Astrocyte (in vitro differentiated cells and primary cell): ENCODE measurements around the gene KRT82. TPM values are rescaled to one million over a fixed set of nuclear protein-coding genes. Genes with fewer than 3 reads are reported as not detected.

Source experiments
- DNase-seq: peaks from one replicate; pipeline ENCODE4 v3.0.0-alpha.2; 2010; ENCODE audit warnings: low read depth
- FAIRE-seq: peaks from 2 replicates; lab custom pipeline; 2011; peaks lifted over from hg19 to GRCh38; lab: Jason Lieb, UNC
- H2AFZ ChIP-seq: 2 replicates; pipeline ENCODE4 v1.6.0; 2012; ENCODE audit warnings: low read depth, low read length, inconsistent platforms
- H3K27ac ChIP-seq: 2 replicates; pipeline ENCODE4 v1.5.1; 2011; ENCODE audit warnings: low read depth, low read length, inconsistent platforms
- H3K27me3 ChIP-seq: 2 replicates; pipeline ENCODE4 v1.6.0; 2011; ENCODE audit warnings: low read length, inconsistent platforms; ENCODE audit not compliant: insufficient read depth
- H3K36me3 ChIP-seq: 2 replicates; pipeline ENCODE4 v1.5.1; 2011; ENCODE audit warnings: low read length, inconsistent platforms; ENCODE audit not compliant: insufficient read depth
- H3K4me1 ChIP-seq: 2 replicates; pipeline ENCODE4 v1.5.1; 2011; ENCODE audit warnings: low read length, inconsistent platforms; ENCODE audit not compliant: insufficient read depth
- H3K4me2 ChIP-seq: 2 replicates; pipeline ENCODE4 v1.6.0; 2012; ENCODE audit warnings: low read length, inconsistent platforms
- H3K4me3 ChIP-seq: 2 replicates; pipeline ENCODE4 v1.5.1; 2011; ENCODE audit warnings: low read depth, mild to moderate bottlenecking, low read length, inconsistent platforms; ENCODE audit not compliant: insufficient read depth
- H3K79me2 ChIP-seq: 2 replicates; pipeline ENCODE4 v1.6.0; 2012; ENCODE audit warnings: mild to moderate bottlenecking, low read length, inconsistent platforms; ENCODE audit not compliant: insufficient read depth
- H3K9ac ChIP-seq: 2 replicates; pipeline ENCODE4 v1.6.0; 2012; ENCODE audit warnings: mild to moderate bottlenecking, low read length, inconsistent platforms
- H3K9me3 ChIP-seq: 2 replicates; pipeline ENCODE4 v1.5.1; 2012; ENCODE audit warnings: low read depth, mild to moderate bottlenecking, low read length, inconsistent platforms; ENCODE audit not compliant: insufficient read depth
- H4K20me1 ChIP-seq: 2 replicates; pipeline ENCODE4 v1.6.0; 2012; ENCODE audit warnings: low read length, inconsistent platforms; ENCODE audit not compliant: insufficient read depth
- H3K27ac Mint-ChIP-seq: one replicate; pipeline ENCODE4 v1.8.0; 2021; ENCODE audit warnings: mild to moderate bottlenecking, mixed read lengths; ENCODE audit not compliant: unreplicated experiment
- H3K27me3 Mint-ChIP-seq: one replicate; pipeline ENCODE4 v1.8.0; 2021; ENCODE audit warnings: low read depth, mixed read lengths; ENCODE audit not compliant: unreplicated experiment
- H3K36me3 Mint-ChIP-seq: one replicate; pipeline ENCODE4 v1.8.0; 2021; ENCODE audit warnings: low read depth, mixed read lengths; ENCODE audit not compliant: unreplicated experiment
- H3K4me1 Mint-ChIP-seq: one replicate; pipeline ENCODE4 v1.8.0; 2021; ENCODE audit warnings: low read depth, mixed read lengths; ENCODE audit not compliant: unreplicated experiment
- H3K4me3 Mint-ChIP-seq: one replicate; pipeline ENCODE4 v1.8.0; 2021; ENCODE audit warnings: mild to moderate bottlenecking, moderate library complexity, mixed read lengths; ENCODE audit not compliant: unreplicated experiment
- H3K9me3 Mint-ChIP-seq: one replicate; pipeline ENCODE4 v1.8.0; 2021; ENCODE audit warnings: mild to moderate bottlenecking, mixed read lengths; ENCODE audit not compliant: unreplicated experiment
- EZH2 ChIP-seq: IDR thresholded peaks from 2 replicates; pipeline ENCODE4 v1.6.1; 2012; ENCODE audit warnings: mild to moderate bottlenecking, low read length, inconsistent platforms; ENCODE audit not compliant: insufficient read depth
- total RNA-seq: library from RNA; stranded (reverse); gene quantifications from 2 replicates; pipeline ENCODE4 v1.2.1, GENCODE V29; 2021
- TF ChIP-seq, protein P1 (sequence below): IDR thresholded peaks from 2 replicates; pipeline ENCODE4 v1.5.1; 2011; ENCODE audit warnings: low read depth, mild to moderate bottlenecking, inconsistent platforms, low read length, moderate library complexity; ENCODE audit not compliant: insufficient read depth

The KRT82 gene
- total RNA-seq, 1 donor from 2014 or later: not detected

DNA sequence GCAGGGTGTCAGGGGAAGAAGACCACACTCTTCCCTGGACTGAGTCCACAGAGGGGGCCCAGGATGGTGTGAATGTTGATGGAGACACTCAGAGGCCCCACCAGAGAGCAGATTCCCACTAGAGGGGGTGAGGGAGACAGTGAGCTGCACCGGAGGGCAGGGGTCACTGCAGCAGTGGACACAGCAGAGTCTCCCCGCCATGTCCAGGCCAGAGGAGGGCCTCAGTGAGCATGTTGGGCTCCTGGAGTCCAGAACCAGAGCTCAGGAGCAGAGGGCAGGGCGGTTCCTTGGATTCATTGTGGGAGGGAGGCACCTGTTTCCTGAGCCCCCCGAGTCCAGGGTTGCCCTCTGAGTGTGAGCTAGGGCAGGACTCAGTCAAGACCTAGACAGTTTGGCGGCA lies 1.8 kb upstream of the KRT82 start:
- Histone ChIP-seq H3K4me2 (no peak overlapping the region), H3K9ac (no peak overlapping the region), H3K27ac (no peak overlapping the region), H3K27me3 (no peaks in the 10 kb centered on the region), H2AFZ (no peak overlapping the region), H4K20me1 (no peaks in the 10 kb centered on the region), H3K4me1 (no peaks in the 10 kb centered on the region), H3K79me2 (no peaks in the 10 kb centered on the region), H3K36me3 (no peaks in the 10 kb centered on the region), H3K9me3 (no peaks in the 10 kb centered on the region), H3K4me3 (no peak overlapping the region)
- Mint-ChIP-seq H3K4me3 (no peak overlapping the region), H3K9me3 (peaks cover 16% of the 10 kb centered on the region), H3K36me3 (no peaks in the 10 kb centered on the region), H3K4me1 (peaks cover 1% of the 10 kb centered on the region), H3K27ac (no peak overlapping the region), H3K27me3 (peaks cover 55% of the 10 kb centered on the region)
- no peak for DNase-seq
- FAIRE-seq: no peak
- no peak for TF ChIP-seq EZH2
- TF ChIP-seq, protein P1, sequence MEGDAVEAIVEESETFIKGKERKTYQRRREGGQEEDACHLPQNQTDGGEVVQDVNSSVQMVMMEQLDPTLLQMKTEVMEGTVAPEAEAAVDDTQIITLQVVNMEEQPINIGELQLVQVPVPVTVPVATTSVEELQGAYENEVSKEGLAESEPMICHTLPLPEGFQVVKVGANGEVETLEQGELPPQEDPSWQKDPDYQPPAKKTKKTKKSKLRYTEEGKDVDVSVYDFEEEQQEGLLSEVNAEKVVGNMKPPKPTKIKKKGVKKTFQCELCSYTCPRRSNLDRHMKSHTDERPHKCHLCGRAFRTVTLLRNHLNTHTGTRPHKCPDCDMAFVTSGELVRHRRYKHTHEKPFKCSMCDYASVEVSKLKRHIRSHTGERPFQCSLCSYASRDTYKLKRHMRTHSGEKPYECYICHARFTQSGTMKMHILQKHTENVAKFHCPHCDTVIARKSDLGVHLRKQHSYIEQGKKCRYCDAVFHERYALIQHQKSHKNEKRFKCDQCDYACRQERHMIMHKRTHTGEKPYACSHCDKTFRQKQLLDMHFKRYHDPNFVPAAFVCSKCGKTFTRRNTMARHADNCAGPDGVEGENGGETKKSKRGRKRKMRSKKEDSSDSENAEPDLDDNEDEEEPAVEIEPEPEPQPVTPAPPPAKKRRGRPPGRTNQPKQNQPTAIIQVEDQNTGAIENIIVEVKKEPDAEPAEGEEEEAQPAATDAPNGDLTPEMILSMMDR: no peak

DNA sequence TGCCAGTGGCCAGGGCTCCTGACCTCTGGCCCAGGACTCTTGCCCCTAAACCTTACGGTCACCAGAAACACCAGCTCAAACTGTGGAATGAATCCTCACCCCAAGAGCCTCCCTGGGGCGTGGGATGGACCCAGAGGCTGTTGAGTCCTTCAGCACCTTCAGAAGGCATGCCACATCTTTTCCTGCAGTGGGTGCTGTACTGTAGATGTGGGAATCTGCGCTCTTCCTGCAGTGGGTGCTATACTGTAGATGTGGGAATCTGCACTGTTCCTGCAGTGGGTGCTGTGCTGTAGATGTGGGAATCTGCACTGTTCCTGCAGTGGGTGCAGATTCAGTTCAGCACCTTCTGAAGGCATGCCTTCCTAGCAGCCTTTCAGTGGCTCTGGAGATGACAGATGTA lies 1.2 kb downstream of the KRT82 start:
- TF ChIP-seq EZH2: no peak
- TF ChIP-seq, protein P1: no peak
- Mint-ChIP-seq H3K9me3 (peaks cover 7% of the 10 kb centered on the region), H3K4me1 (no peaks in the 10 kb centered on the region), H3K4me3 (no peak overlapping the region), H3K27ac (no peak overlapping the region), H3K36me3 (no peaks in the 10 kb centered on the region), H3K27me3 (peaks cover 67% of the 10 kb centered on the region)
- no peak for FAIRE-seq
- no peak overlapping the region for H3K9ac ChIP-seq
- no peaks in the 10 kb centered on the region for H3K36me3 ChIP-seq
- H2AFZ ChIP-seq: no peak overlapping the region
- no peaks in the 10 kb centered on the region for H3K79me2 ChIP-seq
- no peak overlapping the region for H3K4me3 ChIP-seq
- H3K9me3 ChIP-seq: no peaks in the 10 kb centered on the region
- no peaks in the 10 kb centered on the region for H3K4me1 ChIP-seq
- no peaks in the 10 kb centered on the region for H4K20me1 ChIP-seq
- H3K27me3 ChIP-seq: no peaks in the 10 kb centered on the region
- DNase-seq: no peak
- no peak overlapping the region for H3K27ac ChIP-seq
- no peak overlapping the region for H3K4me2 ChIP-seq

DNA sequence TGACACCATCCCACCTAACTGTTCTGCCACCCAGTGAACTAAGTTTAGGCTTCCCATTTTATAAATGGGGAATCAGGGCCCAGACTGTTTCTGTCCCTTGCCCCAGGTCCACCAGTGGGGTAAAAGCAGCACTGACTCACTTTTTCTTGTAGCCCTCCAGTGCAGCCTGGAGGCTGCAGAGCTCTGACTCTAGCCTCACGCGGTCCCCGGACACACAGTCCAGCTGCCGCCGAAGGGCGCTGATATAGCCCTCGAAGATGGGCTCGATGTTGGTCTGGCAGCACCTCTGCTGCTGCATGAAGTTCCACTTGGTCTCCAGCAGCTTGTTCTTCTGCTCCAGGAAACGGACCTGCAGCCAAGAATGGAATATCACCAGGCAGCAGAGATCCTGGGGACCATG lies 2.6 kb downstream of the KRT82 start:
- Mint-ChIP-seq H3K27me3 (peaks cover 77% of the 10 kb centered on the region), H3K4me3 (no peak overlapping the region), H3K27ac (no peak overlapping the region), H3K9me3 (peaks cover 6% of the 10 kb centered on the region), H3K4me1 (no peaks in the 10 kb centered on the region), H3K36me3 (no peaks in the 10 kb centered on the region)
- Histone ChIP-seq H3K9ac (no peak overlapping the region), H3K9me3 (no peaks in the 10 kb centered on the region), H3K4me1 (no peaks in the 10 kb centered on the region), H4K20me1 (no peaks in the 10 kb centered on the region), H3K36me3 (no peaks in the 10 kb centered on the region), H3K4me2 (no peak overlapping the region), H2AFZ (no peak overlapping the region), H3K27me3 (peaks cover 5% of the 10 kb centered on the region), H3K4me3 (no peak overlapping the region), H3K27ac (no peak overlapping the region), H3K79me2 (no peaks in the 10 kb centered on the region)
- TF ChIP-seq, protein P1: no peak
- TF ChIP-seq EZH2: no peak
- FAIRE-seq (no peak), DNase-seq (no peak)
